ENCODE data around the gene CMC2.

Gene CMC2

DNA sequence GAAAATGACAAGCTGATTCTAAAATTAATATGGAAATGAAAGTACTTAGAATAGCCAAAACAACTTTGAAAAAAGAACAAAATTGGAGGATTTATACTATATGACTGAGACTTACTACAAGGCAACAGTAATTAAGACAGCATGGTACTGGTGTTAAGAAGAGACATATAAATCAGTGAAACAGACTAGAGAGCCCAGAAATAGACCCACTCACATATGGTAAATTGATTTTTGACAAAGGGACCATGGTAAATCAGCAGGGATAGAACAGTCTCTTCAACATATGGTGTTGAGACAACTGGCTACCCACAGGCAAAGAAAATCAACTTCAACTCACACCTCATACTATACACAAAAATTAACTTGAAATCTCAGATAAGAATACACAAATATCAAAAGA, 12.9 kb downstream of the CMC2 start:
- Histone ChIP-seq H3K4me3 (ENCODE audit: low read depth in 1 of 2, low read length in 1 of 2) (no peak overlapping the region), H3K27me3 (no peaks in the 10 kb centered on the region), H3K36me3 (no peaks in the 10 kb centered on the region), H3K9me3 (no peaks in the 10 kb centered on the region), H3K27ac (no peak overlapping the region), H3K4me1 (ENCODE audit: control insufficient read depth in 1 of 2, insufficient read depth in 1 of 2, low read depth in 1 of 2, low read length in 1 of 2) (peaks cover 19 to 21% of the 10 kb centered on the region in 2 experiments)
- TF ChIP-seq, protein P1, sequence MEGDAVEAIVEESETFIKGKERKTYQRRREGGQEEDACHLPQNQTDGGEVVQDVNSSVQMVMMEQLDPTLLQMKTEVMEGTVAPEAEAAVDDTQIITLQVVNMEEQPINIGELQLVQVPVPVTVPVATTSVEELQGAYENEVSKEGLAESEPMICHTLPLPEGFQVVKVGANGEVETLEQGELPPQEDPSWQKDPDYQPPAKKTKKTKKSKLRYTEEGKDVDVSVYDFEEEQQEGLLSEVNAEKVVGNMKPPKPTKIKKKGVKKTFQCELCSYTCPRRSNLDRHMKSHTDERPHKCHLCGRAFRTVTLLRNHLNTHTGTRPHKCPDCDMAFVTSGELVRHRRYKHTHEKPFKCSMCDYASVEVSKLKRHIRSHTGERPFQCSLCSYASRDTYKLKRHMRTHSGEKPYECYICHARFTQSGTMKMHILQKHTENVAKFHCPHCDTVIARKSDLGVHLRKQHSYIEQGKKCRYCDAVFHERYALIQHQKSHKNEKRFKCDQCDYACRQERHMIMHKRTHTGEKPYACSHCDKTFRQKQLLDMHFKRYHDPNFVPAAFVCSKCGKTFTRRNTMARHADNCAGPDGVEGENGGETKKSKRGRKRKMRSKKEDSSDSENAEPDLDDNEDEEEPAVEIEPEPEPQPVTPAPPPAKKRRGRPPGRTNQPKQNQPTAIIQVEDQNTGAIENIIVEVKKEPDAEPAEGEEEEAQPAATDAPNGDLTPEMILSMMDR (IDR thresholded peaks at IDR 0.05), result no peak

DNA sequence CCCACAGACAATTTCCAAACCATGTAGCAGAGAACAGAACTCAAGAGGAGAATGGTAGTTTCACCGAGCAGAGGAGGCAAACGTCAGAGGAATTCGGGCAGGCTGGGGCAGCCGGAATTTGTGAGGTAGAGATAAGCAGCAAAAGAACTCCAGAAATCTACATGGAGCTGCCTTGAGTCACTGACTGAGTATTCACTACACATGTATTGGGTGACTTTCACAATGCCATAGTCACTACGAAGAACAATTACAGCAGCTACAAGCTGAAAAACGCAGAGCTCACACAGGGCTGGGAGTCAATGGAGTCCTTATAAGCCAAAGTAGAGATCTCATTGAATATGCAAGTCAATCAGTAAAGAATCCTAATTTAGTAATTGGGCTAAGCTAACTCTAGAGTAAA, 13.4 kb downstream of the CMC2 start:
- Histone ChIP-seq H3K36me3 (no peaks in the 10 kb centered on the region), H3K4me1 (ENCODE audit: control insufficient read depth in 1 of 2, insufficient read depth in 1 of 2, low read depth in 1 of 2, low read length in 1 of 2) (peaks cover 16 to 18% of the 10 kb centered on the region in 2 experiments), H3K9me3 (no peaks in the 10 kb centered on the region), H3K4me3 (ENCODE audit: low read depth in 1 of 2, low read length in 1 of 2) (no peak overlapping the region), H3K27ac (no peak overlapping the region), H3K27me3 (no peaks in the 10 kb centered on the region)
- TF ChIP-seq, protein P1 (IDR thresholded peaks at IDR 0.05), result no peak

DNA sequence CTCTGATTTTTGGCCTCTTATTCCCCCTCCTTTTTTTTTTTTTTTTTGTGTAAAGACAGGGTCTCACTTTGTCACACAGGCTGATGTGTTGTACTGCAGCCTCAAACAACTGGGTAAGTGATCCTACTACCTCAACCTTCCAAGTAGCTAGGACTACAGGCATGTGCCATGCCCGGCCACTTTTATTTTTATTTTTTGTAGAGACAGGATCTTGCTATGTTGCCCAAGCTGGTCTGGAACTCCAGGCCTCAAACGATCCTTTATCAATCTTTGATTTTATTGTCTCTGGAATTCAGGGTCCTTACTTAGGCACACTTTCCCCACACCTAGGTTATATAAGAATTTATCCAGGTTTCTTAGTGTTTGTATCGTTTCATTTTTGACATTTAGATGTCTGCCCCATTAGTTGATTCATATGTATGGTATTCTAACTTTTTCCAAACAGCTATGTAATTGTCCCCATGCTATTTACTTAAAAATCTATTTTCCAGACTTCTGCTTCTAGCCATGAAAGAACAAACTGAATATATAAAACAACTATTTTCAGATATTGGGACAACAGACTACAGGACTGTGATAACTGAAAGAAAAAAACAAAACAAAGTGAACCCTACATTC, 13.9 kb downstream of the CMC2 start:
- TF ChIP-seq, protein P1 (IDR thresholded peaks at IDR 0.05), result no peak
- H3K9me3 ChIP-seq, result no peaks in the 10 kb centered on the region
- H3K27me3 ChIP-seq, result no peaks in the 10 kb centered on the region
- no peaks in the 10 kb centered on the region for H3K36me3 ChIP-seq
- no peak overlapping the region for H3K27ac ChIP-seq
- H3K4me1 ChIP-seq (ENCODE audit: control insufficient read depth in 1 of 2, insufficient read depth in 1 of 2, low read depth in 1 of 2, low read length in 1 of 2), result peaks cover 11 to 12% of the 10 kb centered on the region in 2 experiments
- H3K4me3 ChIP-seq (ENCODE audit: low read depth in 1 of 2, low read length in 1 of 2), result no peak overlapping the region

DNA sequence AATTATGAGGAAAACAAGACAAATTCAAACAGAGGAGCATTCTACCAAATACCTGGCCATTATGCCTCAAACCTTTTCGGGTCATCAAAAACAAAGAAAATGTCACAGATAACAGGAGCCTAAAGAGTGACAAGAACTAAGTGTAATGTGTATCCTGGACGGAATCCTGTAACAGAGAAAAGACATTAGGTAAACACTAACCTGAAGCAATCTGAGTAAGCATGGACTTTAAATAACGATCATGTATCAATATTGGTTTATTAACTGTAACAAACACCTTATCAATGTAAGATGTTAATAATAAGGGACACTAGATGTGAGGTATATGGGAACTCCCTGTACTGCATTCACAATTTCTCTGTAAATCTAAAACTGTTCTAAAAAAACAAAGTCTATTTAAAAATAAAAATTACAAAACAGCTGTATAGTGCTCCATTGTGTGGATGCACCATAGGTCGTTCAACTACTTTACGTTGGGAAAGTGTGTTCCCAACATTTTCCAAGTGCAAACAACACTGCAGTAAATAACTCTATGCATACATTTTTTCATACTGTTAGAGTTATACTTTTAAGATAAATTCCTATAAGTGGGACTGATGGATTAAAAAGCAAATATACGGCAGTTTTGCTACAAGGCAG, 14.8 kb downstream of the CMC2 start:
- TF ChIP-seq, protein P1 (IDR thresholded peaks at IDR 0.05), result no peak
- Histone ChIP-seq H3K4me3 (ENCODE audit: low read depth in 1 of 2, low read length in 1 of 2) (no peak overlapping the region), H3K9me3 (no peaks in the 10 kb centered on the region), H3K36me3 (no peaks in the 10 kb centered on the region), H3K27me3 (no peaks in the 10 kb centered on the region), H3K27ac (no peak overlapping the region), H3K4me1 (ENCODE audit: control insufficient read depth in 1 of 2, insufficient read depth in 1 of 2, low read depth in 1 of 2, low read length in 1 of 2) (peaks cover 2 to 4% of the 10 kb centered on the region in 2 experiments)

DNA sequence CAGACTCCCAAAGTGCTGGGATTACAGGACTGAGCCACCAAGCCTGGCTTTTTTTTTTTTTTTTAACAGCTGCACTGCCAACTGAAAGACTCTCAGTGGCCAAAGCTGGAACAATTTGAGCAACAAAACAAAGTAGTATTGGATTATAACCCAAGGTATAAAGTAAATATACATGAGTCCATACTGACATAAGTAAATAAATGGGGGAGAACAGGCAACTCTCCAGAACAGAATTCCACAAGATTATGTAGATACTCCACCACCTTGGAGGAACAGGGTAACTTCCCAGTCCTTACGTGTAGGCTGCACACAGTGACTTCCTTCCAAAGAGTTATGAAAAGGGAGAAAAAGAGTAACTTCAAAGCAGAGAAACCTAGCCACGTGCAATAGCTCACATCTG, 15.7 kb downstream of the CMC2 start:
- H3K4me1 ChIP-seq (ENCODE audit: control insufficient read depth in 1 of 2, insufficient read depth in 1 of 2, low read depth in 1 of 2, low read length in 1 of 2), result no peaks in the 10 kb centered on the region

More for the DNA sequence above, 15.7 kb downstream of the CMC2 start:
- H3K9me3 ChIP-seq, result no peaks in the 10 kb centered on the region
- TF ChIP-seq, protein P1 (IDR thresholded peaks at IDR 0.05), result no peak
- H3K27me3 ChIP-seq, result no peaks in the 10 kb centered on the region
- no peak overlapping the region for H3K4me3 ChIP-seq (ENCODE audit: low read depth in 1 of 2, low read length in 1 of 2)
- no peaks in the 10 kb centered on the region for H3K36me3 ChIP-seq
- no peak overlapping the region for H3K27ac ChIP-seq

All from neutrophil (primary cell).